Right lobe of liver (tissue), 6 donors: Measurements from ENCODE around the gene POLR3C. TPM values are rescaled to one million over a fixed set of nuclear protein-coding genes. Genes with fewer than 3 reads are reported as not detected.

Experiments
- ATAC-seq, 4 donors: fragments of 200-7000 bp; cut with Tn5 transposase; one replicate each; pipeline ENCODE4 v1.9.1; 2020; ENCODE audit warnings: mild to moderate bottlenecking in 4 of 4, moderate library complexity in 4 of 4
- DNase-seq, 3 donors: peaks; one replicate each; pipeline ENCODE4 v3.0.0-alpha.2; 2020
- H3K27ac ChIP-seq, 3 donors: fragments of 200-600 bp; one replicate each; pipeline ENCODE4 v1.8.0; 2022
- H3K27me3 ChIP-seq, 2 donors: fragments of 200-600 bp; one replicate each; pipeline ENCODE4 v1.8.0; 2022
- H3K36me3 ChIP-seq, 4 donors: fragments of 200-600 bp; sonication (generic) in 1 of 4; one replicate each; pipeline versions ENCODE4 v1.5.1 to v1.8.0; 2017 to 2022; ENCODE audit warnings: control low read depth in 1 of 4
- H3K4me1 ChIP-seq, 4 donors: fragments of 200-600 bp; sonication (generic) in 1 of 4; one replicate each; pipeline versions ENCODE4 v1.5.1 to v1.8.0; 2017 to 2022; ENCODE audit warnings: control low read depth in 1 of 4
- H3K4me3 ChIP-seq, 3 donors: fragments of 200-600 bp; one replicate each; pipeline ENCODE4 v1.8.0; 2022
- H3K9me3 ChIP-seq, 4 donors: fragments of 200-600 bp; sonication (generic) in 1 of 4; one replicate each; pipeline versions ENCODE4 v1.5.1 to v1.8.0; 2017 to 2022; ENCODE audit warnings: control low read depth in 1 of 4
- CTCF ChIP-seq, 4 donors: fragments of 200-600 bp in 3 of 4; fragments of 450-650 bp in 1 of 4; IDR thresholded peaks; one replicate each; pipeline versions ENCODE4 v1.5.1 to v1.8.0; 2016 to 2022; ENCODE audit warnings: antibody characterized with exemption in 4 of 4, mild to moderate bottlenecking in 2 of 4
- POLR2A ChIP-seq: fragments of 450-650 bp; IDR thresholded peaks from one replicate; pipeline ENCODE4 v1.6.1; 2017; ENCODE audit warnings: antibody characterized with exemption, mild to moderate bottlenecking
- WGBS: methylation state at CpG from one replicate; pipeline ENCODE4 v1.1.6; 2018; ENCODE audit warnings: low coverage, low lambda C conversion rate; ENCODE audit not compliant: insufficient coverage; ENCODE audit errors: missing lambda C conversion rate; 5-methylcytosine and 5-hydroxymethylcytosine counted together
- intact Hi-C, 2 donors: fragments of 100-400 bp; cut with DNase I; formaldehyde crosslinking; loops; one replicate each; pipeline versions ENCODE4 v1.11.2 to v1.14.1; 2022
- total RNA-seq, 6 experiments: library from RNA; depleted of rRNA in 2 of 6; stranded (reverse); fragments of >200 nt in 2 of 6; fragmentation: NEBNext Ultra II Directional in 3 of 6; extraction: Animal tissue kit (Norgen Biotek cat#: 25700) in 3 of 6; gene quantifications; one replicate each; pipeline versions ENCODE4 v1.1.0 to v1.2.4, GENCODE V29; 2016 to 2023
- donor health status: DM: no; HTN: yes; CAD: no.
- donor health status: DM: no; HTN: no; CAD: no.
- donor health status: DM: no; HTN: no; CAD: no.
- donor health status: DM: no; HTN: yes; CAD: no.
- donor health status: DM: no; HTN: yes; CAD: no.

Gene POLR3C
- total RNA-seq, 6 experiments from 2014 or later, result 7.7 to 17.0 (median 11.2) TPM

GRCh38 chr1:145782272-145783099 is 41.5 kb upstream of the POLR3C start:
- DNase-seq (no peak), ATAC-seq (peak; percentile 78 to 93 (median 85))
- H3K4me1 ChIP-seq, result peaks cover 0 to 12% (median 3%) of the 10 kb centered on the region in 4 donors
- H3K36me3 ChIP-seq, result no peaks in the 10 kb centered on the region
- peak overlapping the region; percentile 59 to 85 (median 76) for H3K27ac ChIP-seq
- TF ChIP-seq POLR2A (peak; percentile 23), CTCF (IDR thresholded peaks at IDR 0.05) (no peak)
- intact Hi-C loops, result no loop called here
- H3K4me3 ChIP-seq, result no peak overlapping the region
- no peaks in the 10 kb centered on the region for H3K27me3 ChIP-seq
- H3K9me3 ChIP-seq, result no peaks in the 10 kb centered on the region
- 72% methylated on average over 9 of the region's 10 CpGs for WGBS

- ATAC-seq, result no peak
- no peak overlapping the region for H3K4me3 ChIP-seq
- DNase-seq, result no peak
- no peaks in the 10 kb centered on the region for H3K36me3 ChIP-seq
- 92% methylated on average over 3 of the region's 3 CpGs for WGBS
- H3K27ac ChIP-seq, result peak overlapping the region in 1 of 3 donors; percentile 57
- H3K27me3 ChIP-seq, result no peaks in the 10 kb centered on the region
- H3K4me1 ChIP-seq, result peaks cover 0 to 12% (median 3%) of the 10 kb centered on the region in 4 donors
- no peaks in the 10 kb centered on the region for H3K9me3 ChIP-seq
- intact Hi-C loops, result no loop called here
- TF ChIP-seq CTCF (IDR thresholded peaks at IDR 0.05) (no peak), POLR2A (no peak)
Measured at GRCh38 chr1:145784409-145784808, 39.6 kb upstream of the POLR3C start.

GRCh38 chr1:145785547-145785946 is 38.5 kb upstream of the POLR3C start:
- Histone ChIP-seq H3K9me3 (no peaks in the 10 kb centered on the region), H3K36me3 (no peaks in the 10 kb centered on the region), H3K27ac (peak overlapping the region in 1 of 3 donors; percentile 57), H3K4me3 (no peak overlapping the region), H3K27me3 (no peaks in the 10 kb centered on the region), H3K4me1 (peaks cover 0 to 12% (median 3%) of the 10 kb centered on the region in 4 donors)
- WGBS, result 55% methylated on average over 1 of the region's 1 CpG
- ATAC-seq (peak in 3 of 4 donors; percentile 28 to 67 (median 48)), DNase-seq (no peak)
- intact Hi-C loops, result no loop called here
- TF ChIP-seq CTCF (IDR thresholded peaks at IDR 0.05) (no peak), POLR2A (no peak)

GRCh38 chr1:145786271-145786670 is 37.7 kb upstream of the POLR3C start:
- TF ChIP-seq POLR2A (no peak), CTCF (IDR thresholded peaks at IDR 0.05) (no peak)
- Histone ChIP-seq H3K36me3 (no peaks in the 10 kb centered on the region), H3K9me3 (no peaks in the 10 kb centered on the region), H3K27ac (no peak overlapping the region), H3K4me1 (peaks cover 0 to 12% (median 3%) of the 10 kb centered on the region in 4 donors), H3K27me3 (no peaks in the 10 kb centered on the region), H3K4me3 (no peak overlapping the region)
- ATAC-seq, result no peak
- no peak for DNase-seq
- intact Hi-C loops, result no loop called here
- WGBS, result 47% methylated on average over 1 of the region's 1 CpG
